Spleen (tissue), 7 donors: ENCODE results near the gene KCTD14.

Source experiments
- POLR2A ChIP-seq, 3 donors: fragments of 450-650 bp; IDR thresholded peaks; one replicate each; pipeline ENCODE4 v1.5.1; 2017; ENCODE audit warnings: antibody characterized with exemption in 3 of 3, mild to moderate bottlenecking in 1 of 3
- TF ChIP-seq, protein P1 (sequence below), 11 experiments: fragments of 200-600 bp in 7 of 11; fragments of 450-650 bp in 4 of 11; sonication (generic) in 4 of 11; IDR thresholded peaks in 8 of 11; conservative IDR thresholded peaks in 3 of 11; 1 replicate in 7 of 11; 2 replicates in 4 of 11; pipeline versions ENCODE4 v1.4.0 to v1.8.0; 2016 to 2021; ENCODE audit warnings: antibody characterized with exemption in 11 of 11, inconsistent platforms in 4 of 11, mild to moderate bottlenecking in 1 of 11
- donor health status: DM: no; HTN: no; CAD: no; lungs with moderate emphysema.
- donor health status: DM: no; HTN: no; CAD: no.
- donor health status: DM: no; HTN: no; CAD: no.

GRCh38 chr11:78054971-78055370 lies 31.9 kb upstream of the KCTD14 start:
- TF ChIP-seq, protein P1, sequence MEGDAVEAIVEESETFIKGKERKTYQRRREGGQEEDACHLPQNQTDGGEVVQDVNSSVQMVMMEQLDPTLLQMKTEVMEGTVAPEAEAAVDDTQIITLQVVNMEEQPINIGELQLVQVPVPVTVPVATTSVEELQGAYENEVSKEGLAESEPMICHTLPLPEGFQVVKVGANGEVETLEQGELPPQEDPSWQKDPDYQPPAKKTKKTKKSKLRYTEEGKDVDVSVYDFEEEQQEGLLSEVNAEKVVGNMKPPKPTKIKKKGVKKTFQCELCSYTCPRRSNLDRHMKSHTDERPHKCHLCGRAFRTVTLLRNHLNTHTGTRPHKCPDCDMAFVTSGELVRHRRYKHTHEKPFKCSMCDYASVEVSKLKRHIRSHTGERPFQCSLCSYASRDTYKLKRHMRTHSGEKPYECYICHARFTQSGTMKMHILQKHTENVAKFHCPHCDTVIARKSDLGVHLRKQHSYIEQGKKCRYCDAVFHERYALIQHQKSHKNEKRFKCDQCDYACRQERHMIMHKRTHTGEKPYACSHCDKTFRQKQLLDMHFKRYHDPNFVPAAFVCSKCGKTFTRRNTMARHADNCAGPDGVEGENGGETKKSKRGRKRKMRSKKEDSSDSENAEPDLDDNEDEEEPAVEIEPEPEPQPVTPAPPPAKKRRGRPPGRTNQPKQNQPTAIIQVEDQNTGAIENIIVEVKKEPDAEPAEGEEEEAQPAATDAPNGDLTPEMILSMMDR (IDR thresholded peaks at IDR 0.05 in 8 of 11, conservative IDR thresholded peaks at IDR 0.05 in 3 of 11), result no peak
- TF ChIP-seq POLR2A (IDR thresholded peaks at IDR 0.05), result no peak
